Activated T-cell treated with anti-CD3 and anti-CD28 coated beads for 24 hours (primary cell): ENCODE results near the gene ATG5.
"Not testable (repeated sequence)": the region's sequence is repeated elsewhere in the genome, so short reads cannot be mapped to it uniquely, and the experiment has no call there.

Experiments used
- DNase-seq: peaks from one replicate; pipeline ENCODE4 v3.0.0-alpha.2; 2020; ENCODE audit warnings: low read depth

The ATG5 gene

DNA sequence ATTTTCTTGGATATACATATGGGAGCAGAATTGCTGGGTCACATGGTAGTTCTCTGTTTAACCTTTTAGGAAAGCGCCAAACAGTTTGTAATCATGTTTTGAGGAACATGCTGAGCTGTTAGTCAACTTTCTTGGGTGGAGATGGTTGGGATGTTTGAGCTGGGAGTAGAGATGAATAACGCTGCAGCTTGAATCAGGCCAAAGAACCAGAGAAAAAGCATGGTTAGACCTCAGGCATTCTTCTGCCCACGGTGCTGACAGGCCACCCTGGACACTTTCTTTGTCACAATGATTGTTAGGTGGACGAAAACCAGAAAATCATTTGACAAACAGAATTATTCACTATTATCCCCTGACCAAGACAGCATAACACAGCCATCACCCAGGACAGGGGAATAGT lies 172.6 kb downstream of the ATG5 start:
- DNase-seq, result no peak

DNA sequence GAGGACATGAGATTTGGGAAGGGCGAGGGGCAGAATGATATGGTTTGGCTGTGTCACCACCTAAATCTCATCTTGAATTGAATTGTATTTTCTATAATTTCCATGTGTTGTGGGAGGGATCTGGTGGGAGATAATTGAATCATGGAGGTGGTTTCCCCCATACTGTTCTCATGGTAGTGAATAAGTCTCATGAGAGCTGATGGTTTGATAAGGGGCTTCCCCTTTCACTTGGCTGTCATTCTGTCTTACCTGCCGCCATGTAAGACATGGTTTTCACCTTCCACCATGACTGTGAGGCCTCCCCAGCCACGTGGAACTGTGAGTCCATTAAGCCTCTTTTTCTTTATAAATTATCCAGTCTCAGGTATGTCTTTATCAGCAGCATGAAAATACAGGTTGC lies 173.1 kb downstream of the ATG5 start:
- DNase-seq, result not testable (repeated sequence)

DNA sequence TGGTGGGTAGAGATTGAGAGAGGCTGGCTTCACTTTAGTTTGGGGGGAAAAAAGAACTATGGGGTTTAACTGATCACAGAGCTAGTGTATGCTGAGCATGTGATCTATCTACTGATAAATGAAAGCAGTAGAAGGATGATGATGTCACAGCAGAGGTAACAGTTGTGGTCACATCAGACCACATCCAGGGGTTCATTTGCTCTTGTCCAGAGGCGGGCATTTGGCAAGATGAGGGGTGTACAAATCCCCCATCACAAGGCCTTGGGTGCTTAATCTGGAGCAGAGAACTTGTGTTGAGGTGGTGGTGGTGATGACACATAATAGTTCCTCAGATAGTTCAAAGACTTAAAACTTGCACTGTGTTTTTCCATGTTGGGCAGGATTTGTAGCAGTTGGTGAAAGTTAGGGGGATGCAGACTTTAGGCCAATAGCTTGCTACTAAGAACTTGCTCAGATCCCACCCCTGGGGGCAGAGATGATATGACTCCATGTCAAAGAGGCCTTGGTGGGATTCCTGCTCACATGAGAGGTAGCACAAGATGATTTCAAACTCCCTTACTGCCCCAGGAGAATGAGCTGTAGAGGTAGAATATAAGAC lies 176.0 kb downstream of the ATG5 start:
- no peak for DNase-seq

DNA sequence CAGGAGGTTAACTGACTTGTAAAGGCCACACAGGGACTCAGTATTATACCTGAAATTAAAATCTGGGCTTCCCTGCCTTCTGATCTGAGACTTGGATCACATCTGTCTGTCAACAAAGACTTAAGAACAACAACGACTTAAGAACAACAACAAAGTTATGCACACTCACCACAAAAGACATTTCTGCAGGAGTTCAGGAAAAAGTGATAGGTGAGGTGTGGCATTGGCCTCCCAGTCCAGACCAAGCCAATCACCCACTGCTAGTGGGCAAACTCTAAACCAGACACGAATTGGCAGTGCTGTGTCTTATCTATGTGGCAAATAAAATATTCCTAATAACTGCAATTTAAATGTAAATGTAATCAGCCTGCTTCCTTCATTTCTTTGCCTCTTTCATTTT lies 178.1 kb downstream of the ATG5 start:
- no peak for DNase-seq

DNA sequence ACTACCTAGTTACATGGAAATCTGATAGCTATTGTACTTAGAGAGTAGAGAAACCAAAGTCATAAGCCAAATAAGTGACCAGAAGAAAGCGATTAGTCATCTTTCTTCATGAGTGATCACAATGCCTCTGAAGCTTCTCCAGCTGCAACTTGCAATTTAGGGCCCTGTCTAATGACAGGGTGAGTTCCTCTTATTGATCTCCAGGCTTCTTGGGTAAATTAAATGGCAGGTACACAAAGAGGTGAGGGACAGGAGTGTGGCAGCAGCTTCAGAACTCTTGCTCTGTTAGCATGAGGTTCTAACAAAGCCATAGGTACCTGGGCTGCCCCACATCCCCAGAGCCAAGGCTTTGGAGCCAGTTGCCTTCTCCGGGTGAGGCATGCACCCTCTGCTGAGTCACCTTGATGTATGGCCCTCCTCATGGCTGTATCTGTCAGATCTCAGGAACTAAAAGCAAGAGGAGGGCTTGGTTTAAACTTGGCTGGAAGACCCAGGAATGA lies 178.7 kb downstream of the ATG5 start:
- no peak for DNase-seq

DNA sequence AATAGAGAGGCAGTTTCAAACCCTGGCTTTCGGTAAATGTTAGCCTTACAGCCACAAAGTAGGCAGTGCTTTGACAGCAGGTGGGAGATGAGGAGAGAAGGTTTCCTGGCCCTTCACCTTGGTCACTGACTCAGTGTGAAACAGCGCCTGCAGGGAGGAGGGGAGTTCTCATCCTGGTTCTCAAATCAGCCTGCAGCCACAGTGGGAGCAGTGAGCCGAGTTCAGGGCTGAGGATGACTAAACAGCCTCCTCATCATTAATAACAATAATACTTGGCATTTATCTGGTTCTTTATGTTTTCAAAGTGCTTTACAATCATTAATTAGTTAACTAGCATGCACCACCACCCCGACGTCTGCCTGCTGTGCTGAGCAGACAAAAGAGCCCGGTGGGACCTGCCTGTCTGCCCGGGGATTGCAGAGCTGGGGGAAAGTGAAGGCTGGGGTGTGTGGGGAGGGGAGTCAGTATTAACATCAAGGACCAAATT lies 179.8 kb downstream of the ATG5 start:
- DNase-seq, result no peak

DNA sequence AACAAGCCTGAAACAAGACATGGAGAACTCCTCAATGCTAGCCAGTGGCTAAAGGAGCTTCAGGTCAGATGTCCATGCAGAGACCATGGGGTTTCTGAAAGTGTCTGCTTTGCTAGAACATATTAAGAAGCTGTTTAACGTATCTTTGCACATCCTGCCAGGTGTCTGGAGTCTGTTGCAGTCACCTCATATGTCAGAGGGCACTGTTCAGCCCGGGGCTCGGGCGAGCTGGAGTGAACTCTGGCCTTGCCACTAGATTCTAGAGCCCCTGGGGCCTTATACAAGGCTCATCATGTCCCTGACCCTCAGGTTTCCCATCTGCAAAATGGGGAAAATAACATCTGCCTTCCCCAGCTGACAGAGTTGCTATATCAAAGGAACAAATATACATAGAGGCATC lies 180.4 kb downstream of the ATG5 start:
- no peak for DNase-seq

DNA sequence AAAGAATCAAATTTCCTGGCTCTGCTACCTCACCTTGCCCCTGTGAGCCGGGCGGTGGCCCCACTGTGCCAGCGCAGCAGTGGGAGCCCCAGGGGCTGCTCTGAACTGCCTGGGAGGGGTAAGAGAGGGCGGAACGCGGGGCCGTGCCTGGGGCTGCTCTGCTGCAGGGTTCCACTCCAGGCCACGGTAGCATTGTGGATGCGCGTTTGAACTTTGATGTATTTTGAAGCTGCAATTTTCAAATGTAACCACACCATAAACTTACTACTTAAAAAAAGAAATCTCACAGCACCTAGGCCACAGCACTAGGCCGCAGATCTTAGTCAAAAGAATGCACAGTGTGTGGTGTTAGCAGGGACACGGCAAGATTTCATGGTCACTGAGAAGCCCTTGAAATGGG lies 181.9 kb downstream of the ATG5 start:
- no peak for DNase-seq

DNA sequence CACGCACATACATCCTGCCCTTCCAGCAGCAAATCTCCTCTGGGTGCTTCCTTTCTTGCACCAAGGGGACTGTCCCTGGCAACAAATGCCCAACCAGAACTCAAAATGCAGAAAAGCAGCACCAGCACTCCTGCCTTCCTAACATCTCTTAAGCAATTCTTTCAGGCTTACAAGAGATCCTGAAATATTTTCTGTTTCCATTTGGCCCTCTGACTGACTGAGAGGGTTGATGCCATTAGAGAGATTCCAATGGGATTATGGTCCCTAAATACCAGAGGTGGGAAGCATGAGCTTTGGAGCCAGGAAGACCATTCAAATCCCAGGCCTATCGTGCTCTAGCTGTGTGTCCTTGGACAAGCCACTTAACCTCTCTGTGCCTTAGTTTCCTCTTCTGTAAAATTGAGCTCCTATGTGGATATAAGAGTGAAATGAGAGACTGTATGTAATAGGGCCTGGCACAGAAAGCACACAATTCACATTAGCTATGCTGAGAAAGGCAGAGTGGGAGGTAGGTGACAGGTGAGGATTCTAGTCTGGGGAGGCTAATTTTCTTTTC lies 182.6 kb downstream of the ATG5 start:
- DNase-seq, result no peak

DNA sequence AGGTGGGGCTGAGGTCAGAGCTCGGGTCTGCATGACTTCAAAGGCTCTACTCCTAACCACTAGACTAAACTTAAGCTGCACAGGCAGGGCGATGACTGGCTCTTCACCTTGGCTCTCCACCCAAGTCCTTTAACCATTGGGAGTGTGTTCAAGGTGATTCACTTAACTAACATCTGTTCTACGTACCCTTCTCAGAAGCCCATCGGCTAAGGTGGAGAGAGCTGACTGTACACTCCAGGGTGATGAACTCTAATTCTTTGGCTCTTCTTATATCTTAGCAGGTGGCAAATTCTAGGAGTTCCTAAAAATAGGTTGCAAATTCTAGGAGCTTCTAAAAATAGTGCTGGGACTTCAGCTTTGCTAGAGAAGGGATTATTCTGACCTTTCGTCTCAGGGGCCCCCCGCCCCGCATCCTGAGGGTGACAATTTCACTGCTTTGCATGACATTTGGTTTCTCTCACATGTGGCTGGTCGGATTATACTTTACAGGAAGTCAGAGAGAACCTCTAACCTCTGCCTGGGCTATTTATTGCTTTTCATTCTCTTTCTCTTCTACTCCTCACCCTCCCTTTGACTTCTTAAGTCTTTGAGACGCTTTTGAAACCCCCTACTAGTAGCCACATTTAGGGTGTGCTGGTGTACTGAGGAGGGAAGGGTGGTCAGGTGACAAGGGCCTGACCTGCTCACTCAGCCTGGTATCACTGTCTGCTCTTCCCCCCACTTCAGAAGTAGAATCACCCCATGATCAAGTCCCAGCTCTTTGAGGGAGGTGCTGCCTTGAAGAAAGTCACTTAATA lies 183.9 kb downstream of the ATG5 start:
- DNase-seq, result no peak

DNA sequence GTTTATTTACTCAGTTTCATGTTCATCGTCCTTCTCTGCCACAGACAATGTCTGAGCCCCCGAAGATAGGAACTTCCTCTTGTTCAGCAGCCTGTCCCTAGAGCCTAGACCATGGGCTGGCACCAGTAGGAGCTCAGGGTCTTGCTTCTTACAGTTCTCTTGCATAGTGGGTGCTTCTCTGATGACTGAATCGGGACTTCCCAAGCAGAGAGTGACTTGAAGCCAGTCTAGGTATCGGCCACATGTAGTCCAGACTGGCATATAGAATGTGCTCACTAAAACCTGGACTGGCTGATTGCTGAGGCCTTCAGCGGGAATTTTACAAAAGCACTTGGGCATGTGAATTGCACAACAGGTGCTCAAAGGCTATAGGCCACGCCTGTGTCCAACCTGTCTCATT lies 187.4 kb downstream of the ATG5 start:
- DNase-seq, result no peak

DNA sequence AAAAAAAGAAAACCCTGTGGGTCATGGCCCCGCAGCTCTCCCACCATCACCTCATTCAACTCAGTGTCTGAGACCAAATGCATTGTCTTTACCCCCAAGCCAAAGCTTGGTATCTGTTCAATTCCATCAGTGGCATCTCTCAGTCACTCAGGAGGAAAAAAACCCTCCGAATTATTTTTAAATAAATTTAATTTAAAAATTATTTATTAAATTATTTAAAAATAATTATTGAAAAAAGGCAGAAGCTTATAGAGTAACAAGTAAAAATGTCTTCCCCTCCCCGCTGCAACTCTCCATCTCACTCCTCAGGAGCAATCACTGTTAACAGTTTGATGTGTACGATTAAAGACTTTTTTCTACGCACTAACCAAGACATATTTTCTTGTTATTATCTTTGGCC lies 188.7 kb downstream of the ATG5 start:
- no peak for DNase-seq

DNA sequence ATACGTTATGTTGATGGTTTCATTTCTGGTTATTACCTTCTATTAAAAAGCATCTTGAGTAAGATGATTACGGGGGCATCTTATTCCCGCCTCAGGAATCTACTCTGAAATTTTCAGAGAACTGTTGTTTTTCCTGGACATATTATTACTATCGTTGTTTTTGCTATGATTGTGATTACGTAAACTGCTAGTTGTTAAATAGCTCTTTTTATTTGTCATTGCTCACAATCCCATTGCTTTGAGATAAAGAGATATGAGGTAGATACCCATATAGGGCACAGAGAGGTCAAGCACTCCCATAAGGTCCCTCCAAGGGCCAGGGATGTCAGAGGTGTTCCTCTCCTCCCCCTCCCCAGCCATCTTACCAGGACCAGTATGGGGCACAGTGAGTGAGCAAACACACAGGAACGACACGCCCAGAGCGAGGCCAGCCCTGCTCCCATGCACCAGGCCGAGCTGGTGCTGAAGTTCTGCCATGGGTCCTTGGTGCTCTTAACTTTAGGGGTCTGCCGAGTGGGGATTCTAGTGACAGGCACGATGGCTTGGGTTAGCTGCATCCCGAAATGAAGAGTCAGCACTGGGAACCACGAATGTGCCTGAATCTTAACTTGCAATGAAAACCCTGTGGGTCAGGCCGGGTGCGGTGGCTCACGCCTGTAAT lies 189.5 kb downstream of the ATG5 start:
- DNase-seq, result no peak

DNA sequence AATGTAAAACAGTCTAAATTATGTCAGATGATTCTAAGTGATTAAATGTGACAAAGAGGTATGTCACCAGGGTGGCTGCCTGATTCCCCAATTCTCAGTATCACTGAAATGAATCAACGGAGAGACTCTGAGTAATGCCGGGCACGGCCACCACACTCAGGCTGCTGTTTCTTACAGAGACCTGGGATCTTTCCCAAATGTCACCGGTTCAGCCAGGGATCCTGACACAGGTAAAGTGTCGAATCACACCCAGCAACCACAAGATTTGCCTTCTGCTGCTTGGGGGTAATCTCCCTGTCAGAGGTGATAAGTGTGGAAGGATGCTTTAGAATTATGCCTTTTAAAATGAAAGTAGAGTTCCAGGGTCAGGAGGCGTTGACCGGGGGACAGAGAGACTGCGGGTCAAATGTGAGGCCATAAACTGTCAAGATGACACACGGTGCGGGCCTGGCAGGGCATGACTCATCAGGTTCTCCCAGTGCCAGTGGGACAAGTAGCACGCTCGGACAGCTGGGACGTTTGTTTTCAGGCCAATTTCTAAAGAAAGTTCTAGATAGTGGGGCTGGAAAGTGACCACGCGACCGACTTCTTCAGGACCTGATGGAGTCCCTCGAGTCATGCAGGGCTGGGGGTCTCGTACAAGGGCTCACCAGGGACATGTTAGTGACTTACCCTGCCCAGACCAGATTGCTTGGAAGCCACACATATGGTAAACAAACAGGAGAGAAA lies 190.5 kb downstream of the ATG5 start:
- no peak for DNase-seq
